Breast epithelium (tissue), 4 donors: ENCODE results near the gene MYCN. TPM values are rescaled to one million over a fixed set of nuclear protein-coding genes. Genes with fewer than 3 reads are reported as not detected.

Experiments
- DNase-seq, 2 donors: peaks; one replicate each; pipeline ENCODE4 v3.0.0-alpha.2; 2019; ENCODE audit warnings: low spot score in 2 of 2
- H3K27ac ChIP-seq, 2 donors: fragments of 200-600 bp; sonication (generic) in 1 of 2; one replicate each; pipeline ENCODE4 v1.5.1; 2016 to 2019; ENCODE audit warnings: mild to moderate bottlenecking in 1 of 2
- H3K27me3 ChIP-seq, 2 donors: fragments of 200-600 bp; sonication (generic) in 1 of 2; one replicate each; pipeline versions ENCODE4 v1.5.1 to v1.6.0; 2017 to 2019; ENCODE audit warnings: control low read depth in 1 of 2, mild to moderate bottlenecking in 1 of 2
- H3K36me3 ChIP-seq: fragments of 200-600 bp; one replicate; pipeline ENCODE4 v1.5.1; 2019
- H3K4me1 ChIP-seq, 2 donors: fragments of 200-600 bp; sonication (generic); one replicate each; pipeline ENCODE4 v1.5.1; 2016 to 2019; ENCODE audit warnings: control low read depth in 1 of 2
- H3K4me3 ChIP-seq, 3 donors: fragments of 200-600 bp; sonication (generic); 1 replicate in 2 of 3; 2 replicates in 1 of 3; pipeline ENCODE4 v1.5.1; 2016 to 2019; ENCODE audit warnings: mild to moderate bottlenecking in 3 of 3, moderate library complexity in 2 of 3
- H3K9me3 ChIP-seq, 2 donors: fragments of 200-600 bp; sonication (generic) in 1 of 2; one replicate each; pipeline ENCODE4 v1.5.1; 2016 to 2019; ENCODE audit warnings: control low read depth in 1 of 2
- POLR2A ChIP-seq: fragments of 450-650 bp; IDR thresholded peaks from one replicate; pipeline ENCODE4 v1.6.1; 2016; ENCODE audit warnings: antibody characterized with exemption, mild to moderate bottlenecking, moderate library complexity
- POLR2AphosphoS5 ChIP-seq, 3 donors: sonication (generic); formaldehyde crosslinking; IDR thresholded peaks; one replicate each; pipeline ENCODE4 v1.6.1; 2017; ENCODE audit warnings: antibody characterized with exemption in 3 of 3
- intact Hi-C: fragments of 100-400 bp; cut with DNase I; formaldehyde crosslinking; loops from one replicate; pipeline ENCODE4 v1.15.1; 2023; ENCODE audit warnings: low total_unique reads
- total RNA-seq, 3 donors: library from RNA; depleted of rRNA; stranded (reverse); fragments of >200 nt; gene quantifications; one replicate each; pipeline ENCODE4 v1.1.0, GENCODE V29; 2016
- TF ChIP-seq, protein P1 (sequence below), 3 donors: fragments of 450-650 bp; IDR thresholded peaks; one replicate each; pipeline ENCODE4 v1.5.1; 2016 to 2017; ENCODE audit warnings: antibody characterized with exemption in 3 of 3, mild to moderate bottlenecking in 3 of 3, moderate library complexity in 3 of 3

Gene MYCN
- total RNA-seq, 3 donors from 2014 or later: 0.32 to 0.98 (median 0.59) TPM

DNA sequence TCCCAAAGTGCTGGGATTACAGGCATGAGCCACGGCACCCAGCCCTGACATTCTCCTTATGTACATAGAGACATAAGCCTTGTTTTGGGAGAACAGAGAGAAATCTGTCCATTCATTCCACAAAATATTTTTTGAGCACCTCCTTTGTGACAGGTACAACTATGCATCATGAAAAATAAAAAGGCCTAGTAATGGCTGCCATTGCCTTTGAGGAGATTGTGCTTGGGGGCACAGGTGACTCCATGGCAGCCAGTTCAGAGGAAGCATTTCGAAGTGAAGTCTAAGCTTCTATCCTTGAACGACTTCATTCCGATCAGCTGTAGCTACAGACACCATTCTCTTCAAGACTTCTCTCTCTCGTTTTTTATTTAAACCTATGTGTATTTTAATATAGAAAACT, 10.5 kb upstream of the MYCN start:
- H3K27ac ChIP-seq: no peak overlapping the region
- no peaks in the 10 kb centered on the region for H3K36me3 ChIP-seq
- no peaks in the 10 kb centered on the region for H3K9me3 ChIP-seq
- no peaks in the 10 kb centered on the region for H3K4me1 ChIP-seq
- TF ChIP-seq POLR2A (no peak), POLR2AphosphoS5 (IDR thresholded peaks at IDR 0.05) (no peak)
- TF ChIP-seq, protein P1, sequence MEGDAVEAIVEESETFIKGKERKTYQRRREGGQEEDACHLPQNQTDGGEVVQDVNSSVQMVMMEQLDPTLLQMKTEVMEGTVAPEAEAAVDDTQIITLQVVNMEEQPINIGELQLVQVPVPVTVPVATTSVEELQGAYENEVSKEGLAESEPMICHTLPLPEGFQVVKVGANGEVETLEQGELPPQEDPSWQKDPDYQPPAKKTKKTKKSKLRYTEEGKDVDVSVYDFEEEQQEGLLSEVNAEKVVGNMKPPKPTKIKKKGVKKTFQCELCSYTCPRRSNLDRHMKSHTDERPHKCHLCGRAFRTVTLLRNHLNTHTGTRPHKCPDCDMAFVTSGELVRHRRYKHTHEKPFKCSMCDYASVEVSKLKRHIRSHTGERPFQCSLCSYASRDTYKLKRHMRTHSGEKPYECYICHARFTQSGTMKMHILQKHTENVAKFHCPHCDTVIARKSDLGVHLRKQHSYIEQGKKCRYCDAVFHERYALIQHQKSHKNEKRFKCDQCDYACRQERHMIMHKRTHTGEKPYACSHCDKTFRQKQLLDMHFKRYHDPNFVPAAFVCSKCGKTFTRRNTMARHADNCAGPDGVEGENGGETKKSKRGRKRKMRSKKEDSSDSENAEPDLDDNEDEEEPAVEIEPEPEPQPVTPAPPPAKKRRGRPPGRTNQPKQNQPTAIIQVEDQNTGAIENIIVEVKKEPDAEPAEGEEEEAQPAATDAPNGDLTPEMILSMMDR (IDR thresholded peaks at IDR 0.05): no peak
- no peak for DNase-seq
- no peak overlapping the region for H3K4me3 ChIP-seq
- intact Hi-C loops: no loop called here
- no peaks in the 10 kb centered on the region for H3K27me3 ChIP-seq

DNA sequence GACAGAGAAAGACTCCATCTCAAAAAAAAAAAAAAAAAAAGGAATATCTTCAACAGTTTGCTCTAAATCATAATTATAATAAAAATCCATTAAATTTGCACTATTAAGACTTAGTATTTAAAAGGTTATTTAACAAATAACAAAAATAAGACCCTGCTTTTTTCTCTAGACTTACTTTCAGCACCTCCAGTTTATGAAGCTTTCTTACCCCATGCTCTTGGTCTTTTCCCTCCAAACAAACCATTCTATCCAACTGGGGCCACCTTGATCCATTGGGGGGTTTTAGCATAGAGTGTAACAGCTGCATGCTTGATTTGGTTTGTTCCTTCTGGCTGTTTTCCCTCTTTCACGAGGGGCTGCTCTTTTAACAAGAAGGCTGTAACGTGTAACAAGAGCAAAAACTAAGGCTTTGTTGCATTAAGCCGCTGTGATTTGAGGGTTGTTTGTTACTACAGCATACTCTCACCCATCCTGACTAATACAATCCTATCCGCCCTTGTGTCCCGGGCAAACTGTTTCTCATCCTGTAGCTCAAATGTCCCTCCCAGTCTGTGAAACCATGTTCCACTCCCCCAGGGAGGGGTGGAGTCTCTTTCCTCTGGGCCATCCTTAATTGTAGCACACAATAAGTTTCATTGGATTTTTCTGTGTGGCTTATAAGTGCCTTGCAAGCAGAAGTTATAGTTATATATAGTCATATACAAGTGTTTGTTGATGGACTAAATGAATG, 9.6 kb upstream of the MYCN start:
- Histone ChIP-seq H3K4me3 (no peak overlapping the region), H3K9me3 (no peaks in the 10 kb centered on the region), H3K27ac (no peak overlapping the region), H3K4me1 (no peaks in the 10 kb centered on the region), H3K27me3 (no peaks in the 10 kb centered on the region), H3K36me3 (no peaks in the 10 kb centered on the region)
- TF ChIP-seq, protein P1 (IDR thresholded peaks at IDR 0.05): no peak
- TF ChIP-seq POLR2A (no peak), POLR2AphosphoS5 (IDR thresholded peaks at IDR 0.05) (no peak)
- intact Hi-C loops: no loop called here
- no peak for DNase-seq

DNA sequence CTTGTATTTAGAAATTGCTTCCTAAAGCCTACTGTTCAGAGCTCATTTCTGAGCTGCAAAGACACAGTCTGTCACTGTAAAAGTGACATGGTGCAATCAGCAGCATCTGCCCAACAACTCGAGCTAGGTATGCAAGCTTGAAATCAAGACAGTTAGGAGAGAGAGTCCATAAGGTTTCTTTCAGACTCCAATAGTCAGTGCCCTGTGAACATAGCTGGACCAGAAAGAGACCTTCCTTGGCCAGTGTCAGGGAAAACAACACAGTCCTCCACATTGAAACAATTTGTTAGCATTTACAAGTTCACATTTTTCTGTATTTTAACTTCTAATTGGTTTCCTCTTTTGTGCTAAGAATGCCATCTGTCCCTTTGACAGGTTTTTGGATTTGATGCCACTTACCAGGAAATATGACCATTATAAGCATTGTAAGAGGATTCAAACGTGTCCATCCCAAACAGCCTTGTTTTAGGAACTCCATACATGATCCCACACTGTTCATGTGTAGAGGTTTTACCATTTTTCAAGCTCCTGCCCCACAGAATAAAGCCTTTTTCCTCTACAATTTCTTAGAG, 8.9 kb upstream of the MYCN start:
- Histone ChIP-seq H3K9me3 (no peaks in the 10 kb centered on the region), H3K4me3 (no peak overlapping the region), H3K27ac (no peak overlapping the region), H3K27me3 (no peaks in the 10 kb centered on the region), H3K36me3 (no peaks in the 10 kb centered on the region), H3K4me1 (no peaks in the 10 kb centered on the region)
- TF ChIP-seq POLR2A (no peak), POLR2AphosphoS5 (IDR thresholded peaks at IDR 0.05) (no peak)
- TF ChIP-seq, protein P1 (IDR thresholded peaks at IDR 0.05): no peak
- intact Hi-C loops: no loop called here
- DNase-seq: no peak

DNA sequence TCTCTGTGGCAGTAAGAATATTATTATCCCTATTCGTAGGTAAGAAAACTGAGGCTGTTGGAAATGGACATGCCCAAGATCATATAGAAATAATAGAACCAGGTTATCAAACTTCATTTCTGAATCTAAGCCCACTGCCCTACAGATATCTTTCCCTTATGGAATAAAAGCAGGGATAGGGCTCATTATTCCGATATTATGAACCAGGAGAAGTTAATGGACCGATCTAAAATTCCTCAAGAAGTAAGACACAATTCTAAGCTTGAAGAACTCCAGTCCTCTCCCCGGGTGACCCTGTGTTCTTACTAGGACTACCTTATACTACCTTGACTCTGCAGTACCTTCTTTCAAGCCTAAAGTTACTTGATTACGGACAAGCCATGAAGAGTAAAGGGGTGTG, 8.4 kb upstream of the MYCN start:
- H3K9me3 ChIP-seq: no peaks in the 10 kb centered on the region
- no peak for DNase-seq
- no peak overlapping the region for H3K27ac ChIP-seq
- no peaks in the 10 kb centered on the region for H3K27me3 ChIP-seq
- intact Hi-C loops: no loop called here
- H3K36me3 ChIP-seq: no peaks in the 10 kb centered on the region
- H3K4me3 ChIP-seq: no peak overlapping the region
- no peaks in the 10 kb centered on the region for H3K4me1 ChIP-seq
- TF ChIP-seq, protein P1 (IDR thresholded peaks at IDR 0.05): no peak
- TF ChIP-seq POLR2A: no peak
- TF ChIP-seq POLR2AphosphoS5 (IDR thresholded peaks at IDR 0.05): no peak

DNA sequence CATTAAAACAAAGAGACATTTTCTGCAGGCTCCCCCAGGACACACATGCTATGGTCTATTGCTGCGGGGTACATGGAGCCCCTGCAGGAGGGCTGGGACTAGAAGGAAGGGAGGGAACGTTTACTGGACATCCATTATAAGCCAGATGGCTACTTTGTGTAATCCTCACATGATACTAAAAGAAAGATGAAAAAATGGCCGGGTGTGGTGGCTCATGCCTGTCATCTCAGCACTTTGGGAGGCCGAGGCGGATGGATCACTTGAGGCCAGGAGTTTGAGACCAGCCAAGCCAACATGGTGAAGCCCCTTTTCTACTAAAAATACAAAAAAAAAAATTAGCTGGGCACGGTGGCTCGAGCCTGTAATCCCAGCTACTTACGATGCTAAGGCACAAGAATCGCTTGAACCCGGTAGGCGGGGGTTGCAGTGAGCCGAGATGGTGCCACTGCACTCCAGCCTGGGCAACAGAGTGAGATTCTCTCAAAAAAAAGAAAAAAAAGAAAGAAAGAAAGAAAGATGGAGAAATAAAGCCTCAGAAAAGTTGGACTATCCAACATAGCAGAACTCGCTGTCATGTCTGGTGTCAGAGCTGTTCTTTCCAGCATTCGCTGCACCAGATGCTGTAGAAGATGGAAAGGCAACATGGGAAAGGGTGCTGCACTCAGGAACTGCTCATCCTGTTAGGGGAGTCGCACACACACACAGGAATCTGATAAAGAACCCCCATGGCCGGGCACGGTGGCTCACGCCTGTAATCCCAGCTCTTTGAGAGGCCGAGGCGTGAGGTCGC, 7.8 kb upstream of the MYCN start:
- DNase-seq: no peak
- Histone ChIP-seq H3K36me3 (no peaks in the 10 kb centered on the region), H3K4me3 (no peak overlapping the region), H3K9me3 (no peaks in the 10 kb centered on the region), H3K27ac (no peak overlapping the region), H3K4me1 (no peaks in the 10 kb centered on the region), H3K27me3 (no peaks in the 10 kb centered on the region)
- no peak for TF ChIP-seq POLR2AphosphoS5 (IDR thresholded peaks at IDR 0.05)
- TF ChIP-seq, protein P1 (IDR thresholded peaks at IDR 0.05): no peak
- no peak for TF ChIP-seq POLR2A
- intact Hi-C loops: no loop called here
